ENCODE data around the gene IDI2. TPM values are rescaled to one million over a fixed set of nuclear protein-coding genes. Genes with fewer than 3 reads are reported as not detected.
"Not testable (repeated sequence)": the region's sequence is repeated elsewhere in the genome, so short reads cannot be mapped to it uniquely, and the experiment has no call there.

IDI2 gene
- total RNA-seq, 4 donors from 2014 or later, result not detected

DNA sequence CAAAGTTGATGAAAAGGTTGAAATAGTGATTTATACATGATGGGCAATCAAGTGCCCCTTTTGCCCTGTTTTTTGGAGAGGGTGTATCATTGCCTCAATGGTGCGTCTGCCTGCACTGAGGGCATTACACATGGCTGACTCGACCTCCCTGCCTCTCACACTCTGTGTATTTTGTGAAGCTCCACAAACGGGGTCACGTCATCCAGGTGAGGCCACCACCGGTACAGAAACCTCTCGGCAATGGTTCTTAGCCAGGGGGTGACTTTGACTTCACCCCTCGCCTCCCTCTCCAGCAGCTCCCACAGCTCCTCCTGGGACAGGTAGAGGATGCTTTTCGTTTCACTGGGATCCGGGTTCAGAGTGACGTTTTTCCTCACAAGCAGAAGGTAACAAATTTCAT is 6.3 kb downstream of the IDI2 start:
- Histone ChIP-seq H3K4me3 (replicated peaks in 1 of 3) (no peak overlapping the region), H3K4me1 (no peaks in the 10 kb centered on the region), H3K36me3 (peaks cover 34 to 40% of the 10 kb centered on the region in 2 donors), H3K9me3 (no peaks in the 10 kb centered on the region), H3K27me3 (no peaks in the 10 kb centered on the region), H3K27ac (no peak overlapping the region)
- DNase-seq, result no peak
- intact Hi-C loops (cut with DNase I), result no loop called here
- TF ChIP-seq, protein P1, sequence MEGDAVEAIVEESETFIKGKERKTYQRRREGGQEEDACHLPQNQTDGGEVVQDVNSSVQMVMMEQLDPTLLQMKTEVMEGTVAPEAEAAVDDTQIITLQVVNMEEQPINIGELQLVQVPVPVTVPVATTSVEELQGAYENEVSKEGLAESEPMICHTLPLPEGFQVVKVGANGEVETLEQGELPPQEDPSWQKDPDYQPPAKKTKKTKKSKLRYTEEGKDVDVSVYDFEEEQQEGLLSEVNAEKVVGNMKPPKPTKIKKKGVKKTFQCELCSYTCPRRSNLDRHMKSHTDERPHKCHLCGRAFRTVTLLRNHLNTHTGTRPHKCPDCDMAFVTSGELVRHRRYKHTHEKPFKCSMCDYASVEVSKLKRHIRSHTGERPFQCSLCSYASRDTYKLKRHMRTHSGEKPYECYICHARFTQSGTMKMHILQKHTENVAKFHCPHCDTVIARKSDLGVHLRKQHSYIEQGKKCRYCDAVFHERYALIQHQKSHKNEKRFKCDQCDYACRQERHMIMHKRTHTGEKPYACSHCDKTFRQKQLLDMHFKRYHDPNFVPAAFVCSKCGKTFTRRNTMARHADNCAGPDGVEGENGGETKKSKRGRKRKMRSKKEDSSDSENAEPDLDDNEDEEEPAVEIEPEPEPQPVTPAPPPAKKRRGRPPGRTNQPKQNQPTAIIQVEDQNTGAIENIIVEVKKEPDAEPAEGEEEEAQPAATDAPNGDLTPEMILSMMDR (IDR thresholded peaks at IDR 0.05), result no peak
- no peak for TF ChIP-seq POLR2A (IDR thresholded peaks at IDR 0.05)
- 88 to 89% methylated on average over 10 of the region's 10 CpGs for WGBS, 2 donors

DNA sequence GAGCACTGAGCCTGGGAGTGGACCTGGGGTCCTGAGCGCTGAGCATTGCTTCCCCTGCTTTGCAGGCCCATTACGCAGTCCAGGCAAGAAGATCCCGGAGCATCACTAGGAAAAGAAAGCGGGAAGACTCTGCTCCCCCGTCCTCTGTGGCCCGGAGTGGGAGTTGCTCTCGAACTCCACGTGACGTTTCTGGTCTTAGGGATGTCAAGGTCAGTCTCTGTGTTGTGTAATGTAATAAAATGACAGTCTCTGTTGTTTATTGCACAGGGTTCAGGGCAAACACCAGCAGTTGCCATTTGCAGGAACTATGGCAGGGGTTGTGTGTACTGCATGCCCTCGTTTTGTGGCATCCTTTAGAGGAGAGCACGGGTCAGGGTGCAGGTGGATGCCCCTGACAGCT is 10.0 kb downstream of the IDI2 start:
- no peaks in the 10 kb centered on the region for H3K4me1 ChIP-seq
- H3K4me3 ChIP-seq (replicated peaks in 1 of 3), result no peak overlapping the region
- no peak for DNase-seq
- WGBS, 2 donors, result 85 to 100% methylated on average over 5 to 9 of the region's 11 CpGs
- H3K36me3 ChIP-seq, result peaks cover 64 to 74% of the 10 kb centered on the region in 2 donors
- no peaks in the 10 kb centered on the region for H3K9me3 ChIP-seq
- no peaks in the 10 kb centered on the region for H3K27me3 ChIP-seq
- no peak for TF ChIP-seq POLR2A (IDR thresholded peaks at IDR 0.05)
- TF ChIP-seq, protein P1 (IDR thresholded peaks at IDR 0.05), result no peak
- intact Hi-C loops (cut with DNase I), result no loop called here
- no peak overlapping the region for H3K27ac ChIP-seq

DNA sequence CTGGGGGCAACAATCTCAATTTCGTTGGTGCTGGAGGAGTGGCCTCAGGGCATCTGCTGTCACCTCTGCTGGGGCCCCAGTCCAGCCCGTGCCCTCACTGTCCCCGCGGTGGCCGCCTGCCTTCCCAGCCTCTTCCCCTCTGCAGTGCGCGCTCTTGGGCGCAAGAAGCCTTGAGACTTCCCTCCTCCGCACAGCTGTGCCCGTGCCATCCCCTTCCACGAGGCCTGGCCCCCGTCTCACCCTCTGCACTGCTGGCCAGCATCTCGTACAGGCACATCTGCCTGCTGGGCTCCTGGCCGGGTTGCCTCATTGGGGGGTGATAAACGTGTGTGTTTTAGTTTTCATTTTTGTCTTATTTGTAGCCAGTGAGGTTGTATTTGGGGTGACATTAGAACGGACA is 14.0 kb downstream of the IDI2 start:
- intact Hi-C loops (cut with DNase I), result no loop called here
- no peaks in the 10 kb centered on the region for H3K4me1 ChIP-seq
- DNase-seq, result no peak
- TF ChIP-seq, protein P1 (IDR thresholded peaks at IDR 0.05), result no peak
- no peak for TF ChIP-seq POLR2A (IDR thresholded peaks at IDR 0.05)
- H3K36me3 ChIP-seq, result peaks cover 81 to 86% of the 10 kb centered on the region in 2 donors
- H3K27me3 ChIP-seq, result no peaks in the 10 kb centered on the region
- no peaks in the 10 kb centered on the region for H3K9me3 ChIP-seq
- H3K4me3 ChIP-seq (replicated peaks in 1 of 3), result no peak overlapping the region
- WGBS, 2 donors, result 95 to 98% methylated on average over 16 of the region's 16 CpGs
- no peak overlapping the region for H3K27ac ChIP-seq

DNA sequence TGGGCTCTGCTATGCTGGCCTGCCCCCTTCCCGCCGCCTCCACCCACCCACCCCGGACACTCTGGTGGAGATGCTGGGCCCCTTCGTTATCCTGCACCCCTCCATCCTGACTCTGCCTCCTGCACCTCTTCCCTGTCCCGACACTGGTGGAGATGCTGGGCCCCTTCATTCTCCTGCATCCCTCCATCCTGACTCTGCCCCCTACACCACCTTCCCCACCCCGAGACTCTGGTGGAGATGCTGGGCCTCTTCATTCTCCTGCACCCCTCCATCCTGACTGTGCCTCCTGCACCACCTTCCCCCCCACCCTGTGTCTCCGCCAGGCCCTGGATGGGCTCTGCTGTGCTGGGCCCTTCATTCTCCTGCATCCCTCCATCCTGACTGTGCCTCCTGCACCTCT is 15.0 kb downstream of the IDI2 start:
- Histone ChIP-seq H3K27me3 (no peaks in the 10 kb centered on the region), H3K4me1 (no peaks in the 10 kb centered on the region), H3K9me3 (no peaks in the 10 kb centered on the region), H3K36me3 (peaks cover 78 to 86% of the 10 kb centered on the region in 2 donors), H3K27ac (no peak overlapping the region), H3K4me3 (replicated peaks in 1 of 3) (no peak overlapping the region)
- intact Hi-C loops (cut with DNase I), result no loop called here
- DNase-seq, result no peak
- TF ChIP-seq, protein P1 (IDR thresholded peaks at IDR 0.05), result no peak
- no peak for TF ChIP-seq POLR2A (IDR thresholded peaks at IDR 0.05)
- WGBS, 2 donors, result 89 to 96% methylated on average over 7 of the region's 7 CpGs

DNA sequence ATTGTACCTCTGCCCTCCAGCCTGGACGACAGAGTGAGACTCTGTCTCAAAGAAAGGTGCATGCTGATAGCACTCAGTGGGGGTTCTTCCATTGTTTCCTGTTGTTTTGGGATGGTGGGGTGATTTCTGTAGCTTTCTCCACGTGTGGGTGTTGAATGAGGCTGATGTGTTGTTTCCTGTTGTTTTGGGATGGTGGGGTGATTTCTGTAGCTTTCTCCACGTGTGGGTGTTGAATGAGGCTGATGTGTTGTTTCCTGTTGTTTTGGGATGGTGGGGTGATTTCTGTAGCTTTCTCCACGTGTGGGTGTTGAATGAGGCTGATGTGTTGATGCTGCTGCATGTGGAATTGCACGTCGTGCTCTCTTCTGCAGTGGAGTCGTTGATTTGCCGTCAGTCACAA is 15.7 kb downstream of the IDI2 start:
- H3K9me3 ChIP-seq; DNase-seq; H3K27ac ChIP-seq; intact Hi-C loops (cut with DNase I); H3K4me3 ChIP-seq (replicated peaks in 1 of 3); H3K27me3 ChIP-seq; H3K4me1 ChIP-seq: not testable (repeated sequence)
- WGBS, 2 donors, result 74 to 75% methylated on average over 8 of the region's 8 CpGs
- H3K36me3 ChIP-seq, result peaks cover 81 to 88% of the 10 kb centered on the region in 2 donors

DNA sequence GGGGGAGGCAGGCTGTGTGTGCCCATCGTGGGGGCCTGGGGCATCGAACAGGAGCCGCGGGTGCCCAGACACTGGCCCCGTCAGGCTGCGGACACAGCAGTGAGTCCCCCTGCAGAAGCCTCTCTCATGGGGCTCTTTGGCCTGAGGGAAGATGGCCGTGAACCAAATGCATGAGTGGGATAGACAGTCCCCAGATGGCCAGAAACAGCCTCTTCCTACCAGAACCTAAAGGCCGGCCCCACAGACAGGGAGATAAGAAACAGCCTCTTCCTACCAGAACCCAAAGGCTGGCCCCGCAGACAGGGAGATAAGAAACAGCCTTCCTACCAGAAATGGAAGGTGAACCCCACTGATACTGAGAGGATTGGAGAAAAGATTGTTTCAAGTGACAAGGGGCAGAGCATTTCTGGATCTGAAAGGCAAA is 16.6 kb downstream of the IDI2 start:
- TF ChIP-seq, protein P1 (IDR thresholded peaks at IDR 0.05), result no peak
- TF ChIP-seq POLR2A (IDR thresholded peaks at IDR 0.05), result no peak
- Histone ChIP-seq H3K4me1 (no peaks in the 10 kb centered on the region), H3K27me3 (no peaks in the 10 kb centered on the region), H3K9me3 (no peaks in the 10 kb centered on the region), H3K36me3 (peaks cover 81 to 88% of the 10 kb centered on the region in 2 donors), H3K27ac (no peak overlapping the region), H3K4me3 (replicated peaks in 1 of 3) (no peak overlapping the region)
- intact Hi-C loops (cut with DNase I), result no loop called here
- WGBS, 2 donors, result 90 to 98% methylated on average over 9 of the region's 9 CpGs
- DNase-seq, result no peak

Measured in thyroid gland (tissue), 4 donors.